ENCODE data around the gene TCEA3. TPM values are rescaled to one million over a fixed set of nuclear protein-coding genes. Genes with fewer than 3 reads are reported as not detected.
"Not testable (repeated sequence)": the region's sequence is repeated elsewhere in the genome, so short reads cannot be mapped to it uniquely, and the experiment has no call there.

Gene TCEA3
- total and polyA plus RNA-seq, 9 donors = 42.0 to 153 (median 73.8) TPM

DNA sequence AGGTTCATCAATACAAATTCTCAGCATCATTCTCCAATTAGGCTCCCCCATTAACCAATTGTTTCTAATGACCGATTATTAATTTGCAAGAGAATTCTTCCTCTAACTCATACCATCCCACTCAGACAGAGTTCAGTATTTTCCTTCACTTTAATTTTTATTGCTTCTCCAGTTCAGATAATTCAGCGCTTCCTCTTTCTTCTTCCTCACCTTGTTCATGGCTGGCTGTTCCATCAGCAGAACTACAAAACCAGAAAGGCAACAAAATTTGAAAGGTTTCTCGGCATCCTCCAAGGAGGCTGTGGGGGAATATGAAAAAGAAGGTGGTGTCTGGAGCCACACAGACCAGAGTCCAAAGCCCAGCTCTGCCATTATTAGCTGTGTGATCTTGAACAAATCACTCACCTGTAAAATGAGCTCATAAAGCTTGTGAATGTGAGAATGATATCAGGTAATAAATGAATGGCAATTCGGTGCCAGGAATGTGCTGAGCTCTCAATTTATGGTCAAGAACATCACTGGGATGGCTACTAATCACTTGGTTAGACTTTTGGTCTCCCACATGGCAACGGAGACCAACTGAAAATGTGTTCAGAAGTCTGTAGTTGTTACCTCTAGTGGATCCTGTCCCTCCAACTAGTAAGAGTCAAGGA, 43.2 kb downstream of the TCEA3 start:
- Histone ChIP-seq H3K36me3 (no peaks in the 10 kb centered on the region), H3K4me3 (no peak overlapping the region), H3K27me3 (no peaks in the 10 kb centered on the region), H3K27ac (peak overlapping the region in 1 of 2 donors; percentile 15), H3K9me3 (no peaks in the 10 kb centered on the region), H3K4me1 (ENCODE audit: insufficient read depth) (peaks cover 9% of the 10 kb centered on the region)
- WGBS, 3 donors = 80 to 86% (median 86%) methylated on average over 5 of the region's 5 CpGs
- no peak for DNase-seq
- intact Hi-C loops (cut with DNase I) = no loop called here
- TF ChIP-seq POLR2A (IDR thresholded peaks at IDR 0.05) = no peak
- TF ChIP-seq, protein P1, sequence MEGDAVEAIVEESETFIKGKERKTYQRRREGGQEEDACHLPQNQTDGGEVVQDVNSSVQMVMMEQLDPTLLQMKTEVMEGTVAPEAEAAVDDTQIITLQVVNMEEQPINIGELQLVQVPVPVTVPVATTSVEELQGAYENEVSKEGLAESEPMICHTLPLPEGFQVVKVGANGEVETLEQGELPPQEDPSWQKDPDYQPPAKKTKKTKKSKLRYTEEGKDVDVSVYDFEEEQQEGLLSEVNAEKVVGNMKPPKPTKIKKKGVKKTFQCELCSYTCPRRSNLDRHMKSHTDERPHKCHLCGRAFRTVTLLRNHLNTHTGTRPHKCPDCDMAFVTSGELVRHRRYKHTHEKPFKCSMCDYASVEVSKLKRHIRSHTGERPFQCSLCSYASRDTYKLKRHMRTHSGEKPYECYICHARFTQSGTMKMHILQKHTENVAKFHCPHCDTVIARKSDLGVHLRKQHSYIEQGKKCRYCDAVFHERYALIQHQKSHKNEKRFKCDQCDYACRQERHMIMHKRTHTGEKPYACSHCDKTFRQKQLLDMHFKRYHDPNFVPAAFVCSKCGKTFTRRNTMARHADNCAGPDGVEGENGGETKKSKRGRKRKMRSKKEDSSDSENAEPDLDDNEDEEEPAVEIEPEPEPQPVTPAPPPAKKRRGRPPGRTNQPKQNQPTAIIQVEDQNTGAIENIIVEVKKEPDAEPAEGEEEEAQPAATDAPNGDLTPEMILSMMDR (IDR thresholded peaks at IDR 0.05) = no peak
- no peak for TF ChIP-seq EP300 (IDR thresholded peaks at IDR 0.05)

DNA sequence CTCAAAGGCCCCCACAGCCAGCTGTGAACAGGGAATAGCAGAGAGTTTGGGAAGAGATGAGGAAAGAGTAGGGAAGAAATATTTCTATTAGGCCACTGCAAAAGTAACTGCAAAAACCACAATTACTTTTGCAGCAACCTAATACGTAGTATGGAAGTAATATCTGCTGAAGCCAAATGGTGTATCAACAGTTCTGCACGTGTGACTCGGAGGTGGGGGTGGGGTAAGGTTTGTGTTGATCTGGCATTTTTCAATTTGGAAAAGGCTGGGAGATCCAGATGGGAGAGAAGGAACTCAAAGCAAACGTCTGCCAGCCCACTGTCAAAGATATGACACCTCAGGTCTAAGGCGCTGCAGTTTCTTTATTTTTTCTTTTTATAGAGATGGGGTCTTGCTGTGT, 43.8 kb downstream of the TCEA3 start:
- Histone ChIP-seq H3K27me3 (no peaks in the 10 kb centered on the region), H3K4me1 (ENCODE audit: insufficient read depth) (peaks cover 9% of the 10 kb centered on the region), H3K27ac (peak overlapping the region in 1 of 2 donors; percentile 15), H3K36me3 (no peaks in the 10 kb centered on the region), H3K9me3 (no peaks in the 10 kb centered on the region), H3K4me3 (no peak overlapping the region)
- WGBS, 3 donors = 32 to 35% (median 35%) methylated on average over 5 of the region's 5 CpGs
- intact Hi-C loops (cut with DNase I) = no loop called here
- no peak for TF ChIP-seq POLR2A (IDR thresholded peaks at IDR 0.05)
- TF ChIP-seq, protein P1 (IDR thresholded peaks at IDR 0.05) = no peak
- TF ChIP-seq EP300 (IDR thresholded peaks at IDR 0.05) = no peak
- no peak for DNase-seq

DNA sequence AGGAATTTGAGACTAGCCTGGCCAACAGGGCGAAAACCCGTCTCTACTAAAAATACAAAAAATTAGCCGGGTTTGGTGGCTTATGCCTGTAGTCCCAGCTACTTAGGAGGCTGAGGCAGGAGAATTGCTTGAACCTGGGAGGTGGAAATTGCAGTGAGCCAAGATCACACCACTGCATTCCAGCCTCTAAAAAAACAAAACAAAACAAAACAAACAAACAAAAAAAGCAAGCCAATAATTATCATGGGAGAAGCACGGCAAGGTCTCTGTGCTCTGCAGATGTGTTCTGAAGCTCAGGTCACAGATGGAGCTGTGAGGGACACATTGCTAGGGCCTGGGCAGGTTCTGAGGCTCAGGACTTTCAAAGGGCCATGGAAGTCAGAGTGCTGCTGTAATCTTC, 44.3 kb downstream of the TCEA3 start:
- H3K4me3 ChIP-seq; DNase-seq; H3K9me3 ChIP-seq; H3K27me3 ChIP-seq; H3K4me1 ChIP-seq (ENCODE audit: insufficient read depth); H3K36me3 ChIP-seq; intact Hi-C loops (cut with DNase I): not testable (repeated sequence)
- 37 to 46% (median 46%) methylated on average over 4 of the region's 4 CpGs for WGBS, 3 donors
- H3K27ac ChIP-seq = peak overlapping the region in 1 of 2 donors; percentile 15

DNA sequence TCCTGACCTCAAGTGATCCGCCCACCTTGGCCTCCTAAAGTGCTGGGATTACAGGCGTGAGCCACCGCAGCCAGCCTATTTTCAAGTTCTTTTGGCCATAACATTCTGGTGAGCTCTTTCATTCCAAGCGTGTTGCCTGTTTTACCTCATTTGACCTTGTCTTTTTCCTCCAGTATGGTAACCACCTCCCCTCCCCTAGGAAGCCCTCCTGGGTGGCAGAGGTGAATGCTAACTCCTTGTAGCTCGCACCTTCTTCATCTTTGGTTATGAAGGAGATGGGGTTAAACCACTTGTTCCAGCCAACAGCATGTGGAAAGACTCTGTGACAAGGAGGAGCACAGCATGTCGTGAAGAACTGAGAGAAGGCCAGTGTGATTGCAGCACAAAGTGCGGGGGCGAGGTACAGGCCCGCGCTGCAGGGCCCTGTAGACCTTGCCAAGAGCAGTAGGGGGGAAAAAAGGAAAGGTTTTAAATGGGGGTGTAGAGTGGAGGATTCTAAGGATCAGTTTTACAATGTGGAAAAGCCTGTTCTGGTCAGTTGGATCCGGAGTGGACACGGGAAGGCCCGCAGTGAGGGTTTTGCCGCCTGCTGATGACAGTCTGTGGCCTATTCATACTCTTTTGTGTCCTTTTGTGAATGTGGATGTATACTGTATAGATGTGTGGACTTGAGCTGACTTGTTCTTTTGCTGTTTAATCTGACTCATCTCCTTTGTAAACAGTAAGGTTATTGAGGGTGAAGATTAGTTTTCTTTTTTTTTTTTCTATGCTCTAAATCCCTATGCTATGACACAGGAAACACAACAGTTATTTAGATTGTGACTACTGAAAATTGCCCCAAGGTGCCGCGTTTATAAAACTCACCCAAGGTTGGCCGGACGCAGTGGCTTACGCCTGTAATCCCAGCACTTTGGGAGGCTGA, 47.4 kb downstream of the TCEA3 start:
- Histone ChIP-seq H3K27me3 (no peaks in the 10 kb centered on the region), H3K9me3 (no peaks in the 10 kb centered on the region), H3K27ac (peak overlapping the region in 1 of 2 donors; percentile 47), H3K4me1 (ENCODE audit: insufficient read depth) (peaks cover 5% of the 10 kb centered on the region), H3K36me3 (no peaks in the 10 kb centered on the region), H3K4me3 (no peak overlapping the region)
- peak in 4 of 5 donors; percentile 56 to 78 (median 71) for DNase-seq
- WGBS, 3 donors = 32 to 35% (median 33%) methylated on average over 19 of the region's 19 CpGs
- intact Hi-C loops (cut with DNase I) = no loop called here
- TF ChIP-seq EP300 (IDR thresholded peaks at IDR 0.05) = no peak
- TF ChIP-seq, protein P1 (IDR thresholded peaks at IDR 0.05) = no peak
- TF ChIP-seq POLR2A (IDR thresholded peaks at IDR 0.05) = no peak

DNA sequence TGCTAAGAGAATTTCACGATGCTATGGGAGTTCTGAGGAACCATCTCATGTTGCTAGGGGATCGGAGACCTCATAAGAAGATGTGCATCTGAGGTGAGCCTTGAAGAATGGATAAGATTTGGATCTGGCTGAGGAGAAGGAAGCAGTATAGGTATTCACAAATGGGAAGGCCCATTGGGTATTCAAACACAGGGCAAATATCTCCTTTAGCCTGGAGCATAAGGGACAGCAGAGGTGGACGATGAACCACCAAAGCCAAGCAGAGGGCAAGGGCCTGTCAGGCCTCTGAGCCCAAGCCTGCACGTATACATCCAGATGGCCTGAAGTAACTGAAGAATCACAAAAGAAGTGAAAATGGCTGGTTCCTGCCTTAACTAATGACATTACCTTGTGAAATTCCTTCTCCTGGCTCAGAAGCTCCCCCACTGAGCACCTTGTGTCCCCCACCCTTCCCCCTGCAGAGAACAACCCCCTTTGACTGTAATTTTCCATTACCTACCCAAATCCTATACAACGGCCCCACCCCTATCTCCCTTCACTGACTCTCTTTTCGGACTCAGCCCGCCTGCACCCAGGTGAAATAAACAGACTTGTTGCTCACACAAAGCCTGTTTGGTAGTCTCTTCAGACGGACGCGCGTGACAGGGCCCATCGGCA, 50.3 kb downstream of the TCEA3 start:
- intact Hi-C loops (cut with DNase I); H3K36me3 ChIP-seq; H3K27ac ChIP-seq; H3K4me3 ChIP-seq; H3K27me3 ChIP-seq; H3K9me3 ChIP-seq: not testable (repeated sequence)
- 88 to 95% (median 93%) methylated on average over 12 of the region's 12 CpGs for WGBS, 3 donors
- peak in 1 of 5 donors; percentile 25 for DNase-seq
- peaks cover 15% of the 10 kb centered on the region for H3K4me1 ChIP-seq (ENCODE audit: insufficient read depth)

Measured in ovary (tissue), 9 donors.